Urinary bladder (tissue), 4 donors: ENCODE results near the gene ACADSB. TPM values are rescaled to one million over a fixed set of nuclear protein-coding genes. Genes with fewer than 3 reads are reported as not detected.

ENCODE experiments used
- DNase-seq: peaks from one replicate; pipeline ENCODE4 v3.0.0-alpha.2; 2015; ENCODE audit errors: extremely low spot score
- H3K27ac ChIP-seq: one replicate; pipeline ENCODE4 v1.5.1; 2013; ENCODE audit warnings: low read depth, mild to moderate bottlenecking, moderate library complexity
- H3K36me3 ChIP-seq: one replicate; pipeline ENCODE4 v1.6.1; 2013; ENCODE audit warnings: mild to moderate bottlenecking, moderate library complexity; ENCODE audit not compliant: insufficient read depth
- H3K4me1 ChIP-seq: one replicate; pipeline ENCODE4 v1.6.1; 2013; ENCODE audit warnings: mild to moderate bottlenecking, moderate library complexity; ENCODE audit not compliant: insufficient read depth
- H3K4me3 ChIP-seq: one replicate; pipeline ENCODE4 v1.5.1; 2013; ENCODE audit warnings: low read depth, low read length
- WGBS: extraction: QIAGEN DNeasy Blood & Tissue Kit; methylation state at CpG from one replicate; pipeline ENCODE4 v1.1.7; 2013; 5-methylcytosine and 5-hydroxymethylcytosine counted together
- polyA plus RNA-seq: library from polyadenylated mRNA; stranded (reverse); fragments of 200-250 nt; gene quantifications from one replicate; pipeline ENCODE4 v1.2.3, GENCODE V29; 2013
- total RNA-seq: library from RNA; depleted of rRNA; stranded (reverse); fragments of >200 nt; gene quantifications from one replicate; pipeline ENCODE4 v1.2.3, GENCODE V29; 2014
- donor health status: healthy with polysubstance abuse.
- donor health status: healthy.

The ACADSB gene
- total and polyA plus RNA-seq, 2 donors = 12.7 to 24.0 TPM

- 75% methylated on average over 6 of the region's 6 CpGs for WGBS
- no peak for DNase-seq
- Histone ChIP-seq H3K27ac (no peak overlapping the region), H3K4me1 (no peaks in the 10 kb centered on the region), H3K36me3 (no peaks in the 10 kb centered on the region), H3K4me3 (no peak overlapping the region)
Measured at GRCh38 chr10:123073187-123073586, 64.4 kb downstream of the ACADSB start.

GRCh38 chr10:123074215-123074614, 65.4 kb downstream of the ACADSB start:
- no peaks in the 10 kb centered on the region for H3K4me1 ChIP-seq
- H3K27ac ChIP-seq = no peak overlapping the region
- H3K4me3 ChIP-seq = no peak overlapping the region
- no peaks in the 10 kb centered on the region for H3K36me3 ChIP-seq
- WGBS = 75% methylated on average over 5 of the region's 5 CpGs
- DNase-seq = no peak

DNA sequence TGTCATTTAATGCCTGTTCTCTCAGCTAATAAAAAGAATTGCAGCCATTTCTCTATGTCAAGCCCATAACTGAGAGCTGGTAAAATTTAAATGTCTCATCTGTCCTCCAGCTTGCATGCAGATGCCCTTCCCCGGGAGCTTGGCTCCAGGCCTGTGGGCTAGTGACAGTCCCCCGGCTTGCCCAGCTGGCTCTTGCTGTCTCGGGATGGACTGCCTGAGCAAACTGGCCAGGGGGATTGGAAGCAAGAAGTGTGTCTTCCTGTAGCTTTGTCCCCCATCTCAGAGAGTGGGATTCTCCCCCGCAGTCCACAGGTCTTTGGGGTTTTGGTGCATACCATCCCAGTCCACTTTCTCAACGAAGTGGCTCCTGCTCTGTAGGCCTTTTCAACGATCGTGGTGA, 73.1 kb downstream of the ACADSB start:
- 52% methylated on average over 7 of the region's 7 CpGs for WGBS
- H3K4me3 ChIP-seq = no peak overlapping the region
- no peaks in the 10 kb centered on the region for H3K36me3 ChIP-seq
- DNase-seq = no peak
- no peak overlapping the region for H3K27ac ChIP-seq
- H3K4me1 ChIP-seq = no peaks in the 10 kb centered on the region

DNA sequence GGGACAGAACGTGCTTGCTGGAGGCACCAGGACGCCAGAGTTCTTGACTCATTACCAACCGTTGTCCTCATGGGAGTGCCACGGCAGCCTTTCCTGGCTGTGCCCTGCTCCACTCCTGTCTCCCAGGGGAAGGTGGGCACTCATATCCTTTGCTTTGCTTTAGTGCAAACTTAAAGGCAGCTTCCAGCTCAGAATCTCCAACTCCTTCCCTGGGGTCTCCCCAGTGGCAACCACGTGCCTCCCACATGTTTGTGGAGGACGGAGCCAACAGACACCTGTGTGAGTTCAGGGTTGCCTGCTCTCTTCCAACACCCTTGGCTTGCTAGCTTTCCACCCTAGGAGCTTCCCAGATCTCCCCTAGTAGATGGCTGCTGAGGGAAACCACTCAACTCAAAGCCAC, 75.0 kb downstream of the ACADSB start:
- H3K4me3 ChIP-seq = no peak overlapping the region
- WGBS = 70% methylated on average over 6 of the region's 6 CpGs
- DNase-seq = no peak
- H3K4me1 ChIP-seq = no peaks in the 10 kb centered on the region
- no peaks in the 10 kb centered on the region for H3K36me3 ChIP-seq
- H3K27ac ChIP-seq = no peak overlapping the region

GRCh38 chr10:123086281-123086680, 77.5 kb downstream of the ACADSB start:
- DNase-seq = no peak

DNA sequence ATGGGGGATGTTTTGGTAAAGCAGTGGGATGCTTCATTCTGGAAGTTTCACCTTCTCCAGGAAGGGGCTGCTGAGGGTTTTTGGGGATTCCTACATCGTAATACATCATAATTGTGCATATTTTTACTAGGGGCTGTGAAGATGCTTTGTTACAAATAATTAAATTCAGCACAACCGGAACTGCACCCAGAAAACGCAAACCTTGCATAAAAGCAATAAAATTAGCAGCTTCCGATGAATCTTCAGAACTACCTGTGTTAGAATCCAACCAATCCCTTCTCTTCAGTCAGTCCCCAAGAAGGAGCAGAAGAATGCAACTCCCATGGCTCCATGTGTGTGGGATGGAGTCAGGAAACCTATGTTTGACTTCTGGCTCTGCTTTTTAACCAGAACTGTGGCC, 78.5 kb downstream of the ACADSB start:
- WGBS = 86% methylated on average over 4 of the region's 4 CpGs
- DNase-seq = no peak
- Histone ChIP-seq H3K4me3 (no peak overlapping the region), H3K4me1 (no peaks in the 10 kb centered on the region), H3K36me3 (no peaks in the 10 kb centered on the region), H3K27ac (no peak overlapping the region)

More at GRCh38 chr10:123086281-123086680, 77.5 kb downstream of the ACADSB start:
- H3K4me1 ChIP-seq = no peaks in the 10 kb centered on the region
- 84% methylated on average over 7 of the region's 7 CpGs for WGBS
- H3K27ac ChIP-seq = no peak overlapping the region
- no peak overlapping the region for H3K4me3 ChIP-seq
- no peaks in the 10 kb centered on the region for H3K36me3 ChIP-seq

- 49% methylated on average over 3 of the region's 3 CpGs for WGBS
- Histone ChIP-seq H3K36me3 (no peaks in the 10 kb centered on the region), H3K4me1 (no peaks in the 10 kb centered on the region)
Measured at GRCh38 chr10:123087786-123088185, 79.0 kb downstream of the ACADSB start.

GRCh38 chr10:123092635-123093414, 84.0 kb downstream of the ACADSB start:
- Histone ChIP-seq H3K27ac (no peak overlapping the region), H3K36me3 (no peaks in the 10 kb centered on the region), H3K4me3 (no peak overlapping the region), H3K4me1 (no peaks in the 10 kb centered on the region)
- no peak for DNase-seq
- WGBS = 72% methylated on average over 14 of the region's 14 CpGs

More at GRCh38 chr10:123087786-123088185, 79.0 kb downstream of the ACADSB start:
- DNase-seq = no peak
- no peak overlapping the region for H3K27ac ChIP-seq
- H3K4me3 ChIP-seq = no peak overlapping the region

- 68% methylated on average over 4 of the region's 4 CpGs for WGBS
- Histone ChIP-seq H3K27ac (no peak overlapping the region), H3K4me1 (no peaks in the 10 kb centered on the region), H3K36me3 (no peaks in the 10 kb centered on the region), H3K4me3 (no peak overlapping the region)
- DNase-seq = no peak
Measured at GRCh38 chr10:123093489-123093888, 84.7 kb downstream of the ACADSB start.

GRCh38 chr10:123096452-123096851, 87.6 kb downstream of the ACADSB start:
- WGBS = 74% methylated on average over 5 of the region's 5 CpGs
- no peak for DNase-seq

GRCh38 chr10:123097039-123097438, 88.2 kb downstream of the ACADSB start:
- no peaks in the 10 kb centered on the region for H3K4me1 ChIP-seq
- 78% methylated on average over 7 of the region's 7 CpGs for WGBS
- no peak for DNase-seq

More at GRCh38 chr10:123096452-123096851, 87.6 kb downstream of the ACADSB start:
- no peak overlapping the region for H3K4me3 ChIP-seq
- no peaks in the 10 kb centered on the region for H3K4me1 ChIP-seq
- H3K36me3 ChIP-seq = no peaks in the 10 kb centered on the region
- H3K27ac ChIP-seq = no peak overlapping the region

GRCh38 chr10:123100030-123100762, 91.4 kb downstream of the ACADSB start:
- H3K4me1 ChIP-seq = no peaks in the 10 kb centered on the region
- H3K36me3 ChIP-seq = no peaks in the 10 kb centered on the region
- DNase-seq = no peak
- H3K4me3 ChIP-seq = no peak overlapping the region
- H3K27ac ChIP-seq = no peak overlapping the region
- WGBS = 80% methylated on average over 7 of the region's 7 CpGs

More at GRCh38 chr10:123097039-123097438, 88.2 kb downstream of the ACADSB start:
- Histone ChIP-seq H3K27ac (no peak overlapping the region), H3K36me3 (no peaks in the 10 kb centered on the region), H3K4me3 (no peak overlapping the region)

DNA sequence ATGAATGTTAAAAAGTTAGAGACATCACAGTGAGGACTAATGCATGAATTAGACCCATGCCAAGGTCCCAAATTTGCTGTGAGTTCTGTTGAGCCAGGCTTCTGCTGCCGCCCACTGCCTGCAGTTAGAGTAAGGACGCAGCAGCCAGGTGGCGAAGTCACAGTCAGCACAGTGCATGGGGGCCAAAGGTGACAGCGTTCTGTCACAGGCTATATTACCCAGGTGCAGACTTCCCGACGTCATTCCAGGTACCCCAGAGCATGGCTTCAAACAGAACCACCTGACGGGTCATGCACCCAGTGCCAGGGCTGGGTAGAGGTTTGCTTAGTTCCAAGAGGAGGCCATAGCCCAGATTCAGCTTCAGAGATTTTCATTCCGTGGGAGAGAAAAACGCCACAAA, 93.1 kb downstream of the ACADSB start:
- no peak for DNase-seq
- Histone ChIP-seq H3K4me3 (no peak overlapping the region), H3K27ac (no peak overlapping the region), H3K4me1 (no peaks in the 10 kb centered on the region), H3K36me3 (no peaks in the 10 kb centered on the region)
- WGBS = 66% methylated on average over 9 of the region's 9 CpGs

- Histone ChIP-seq H3K4me3 (no peak overlapping the region), H3K36me3 (no peaks in the 10 kb centered on the region), H3K27ac (no peak overlapping the region), H3K4me1 (no peaks in the 10 kb centered on the region)
- DNase-seq = no peak
- 52% methylated on average over 2 of the region's 2 CpGs for WGBS
Measured at GRCh38 chr10:123102673-123103072, 93.9 kb downstream of the ACADSB start.
